ENCODE results near the gene MAGT1. TPM values are rescaled to one million over a fixed set of nuclear protein-coding genes. Genes with fewer than 3 reads are reported as not detected.
A peak's percentile ranks its signal among the peaks of the same experiment; 100 is the strongest.

Gene MAGT1
- polyA plus RNA-seq, 3 donors, result 18.0 to 29.3 (median 20.0) TPM

- H3K4me1 ChIP-seq (ENCODE audit: control insufficient read depth in 1 of 2, insufficient read depth in 2 of 2, low read length in 2 of 2), result peaks cover 15 to 20% of the 10 kb centered on the region in 2 donors
- no peak overlapping the region for H3K4me2 ChIP-seq (replicated peaks; ENCODE audit: extremely low read depth, low read length, poor library complexity, severe bottlenecking)
- H3K27ac ChIP-seq (ENCODE audit: low read depth in 1 of 2, low read length in 2 of 2), result no peak overlapping the region
- Mint-ChIP-seq H3K9me3 (no peaks in the 10 kb centered on the region), H3K4me3 (no peak overlapping the region), H3K4me1 (peaks cover 26% of the 10 kb centered on the region), H3K36me3 (no peaks in the 10 kb centered on the region), H3K27me3 (ENCODE audit: low read depth in 3 of 3) (no peaks in the 10 kb centered on the region), H3K27ac (peak overlapping the region in 2 of 7 donors; percentile 23 to 37)
- intact Hi-C loops (cut with micrococcal nuclease), result loop anchor here in 1 of 2 donors (10.0 kb wide), 1 partner anchor 106 kb away; no protein-coding TSS in a partner anchor
- no peak overlapping the region for H3K4me3 ChIP-seq (replicated peaks in 1 of 3; ENCODE audit: low read depth in 2 of 3, low read length in 3 of 3)
- no peak overlapping the region for H2AFZ ChIP-seq (ENCODE audit: insufficient read depth, low read depth, low read length, poor library complexity, severe bottlenecking)
- no CpG with 5 or more reads among the region's 3 CpGs for WGBS (ENCODE audit: insufficient coverage)
- H4K20me1 ChIP-seq (ENCODE audit: insufficient read depth, low read length), result no peaks in the 10 kb centered on the region
- DNase-seq, result peak in 2 of 3 donors; percentile 6 to 12
- H3K79me2 ChIP-seq (ENCODE audit: insufficient read depth, low read length), result peaks cover 27% of the 10 kb centered on the region
- H3K27me3 ChIP-seq (ENCODE audit: control insufficient read depth in 2 of 2, insufficient read depth in 2 of 2, low read length in 2 of 2), result no peaks in the 10 kb centered on the region
- no peak overlapping the region for H3K9ac ChIP-seq (ENCODE audit: insufficient read depth, low read length, poor library complexity, severe bottlenecking)
- no peak for TF ChIP-seq CTCF (IDR thresholded peaks at IDR 0.05)
- no peaks in the 10 kb centered on the region for H3K36me3 ChIP-seq (replicated peaks in 1 of 2; ENCODE audit: control insufficient read depth in 1 of 2, insufficient read depth in 2 of 2, low read length in 2 of 2)
- no peaks in the 10 kb centered on the region for H3K9me3 ChIP-seq (replicated peaks in 1 of 2; ENCODE audit: control insufficient read depth in 1 of 2, insufficient read depth in 1 of 2, low read length in 2 of 2)
Measured at GRCh38 chrX:77918568-77918967, 23.3 kb upstream of the MAGT1 start.

DNA sequence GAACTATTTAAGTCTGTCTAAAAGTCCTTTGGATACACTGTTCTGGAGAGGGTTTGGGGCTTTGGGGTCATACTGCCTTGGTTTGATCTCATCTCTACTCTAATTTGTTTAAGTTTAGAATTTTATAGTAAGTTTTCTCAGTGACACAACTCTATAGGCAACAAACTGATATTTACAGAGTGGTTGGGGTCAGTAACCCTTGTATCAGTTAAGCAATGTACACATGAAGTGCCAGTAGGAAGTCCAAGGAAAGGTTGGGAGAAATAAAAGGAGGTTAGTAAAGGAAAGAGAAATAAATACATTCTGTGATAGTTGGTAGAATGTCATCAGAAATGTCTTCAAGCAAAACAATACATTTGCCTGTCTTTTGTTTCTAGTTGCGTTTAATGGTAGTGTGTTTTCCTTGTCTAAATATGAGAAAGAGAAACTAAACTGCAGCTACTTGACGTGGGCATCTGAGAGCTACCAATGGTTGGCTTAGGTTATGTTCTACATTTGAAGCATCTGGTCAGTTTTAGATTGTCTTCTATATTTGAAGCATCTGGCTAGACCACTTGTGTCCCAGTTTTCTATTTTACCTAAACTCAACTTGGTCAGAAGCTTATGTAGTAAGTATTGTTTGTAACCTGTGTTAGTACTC lies 22.2 kb upstream of the MAGT1 start:
- H3K4me1 Mint-ChIP-seq, result peaks cover 34% of the 10 kb centered on the region
- H3K4me1 ChIP-seq (ENCODE audit: control insufficient read depth in 1 of 2, insufficient read depth in 2 of 2, low read length in 2 of 2), result peaks cover 17 to 23% of the 10 kb centered on the region in 2 donors
- H3K27ac ChIP-seq (ENCODE audit: low read depth in 1 of 2, low read length in 2 of 2), result peak overlapping the region in 1 of 2 donors; percentile 53
- H3K4me3 Mint-ChIP-seq, result peak overlapping the region; percentile 3 to 44
- H3K9me3 ChIP-seq (replicated peaks in 1 of 2; ENCODE audit: control insufficient read depth in 1 of 2, insufficient read depth in 1 of 2, low read length in 2 of 2), result no peaks in the 10 kb centered on the region
- H3K27me3 ChIP-seq (ENCODE audit: control insufficient read depth in 2 of 2, insufficient read depth in 2 of 2, low read length in 2 of 2), result no peaks in the 10 kb centered on the region
- no peak overlapping the region for H3K9ac ChIP-seq (ENCODE audit: insufficient read depth, low read length, poor library complexity, severe bottlenecking)
- WGBS (ENCODE audit: insufficient coverage), result 14% methylated on average over 1 of the region's 2 CpGs
- H3K9me3 Mint-ChIP-seq, result no peaks in the 10 kb centered on the region
- no peaks in the 10 kb centered on the region for H3K27me3 Mint-ChIP-seq (ENCODE audit: low read depth in 3 of 3)
- H3K27ac Mint-ChIP-seq, result peak overlapping the region in 1 of 7 donors; percentile 74
- intact Hi-C loops (cut with micrococcal nuclease), result loop anchor here in 1 of 2 donors (10.0 kb wide), 1 partner anchor 107 kb away; no protein-coding TSS in a partner anchor
- H3K36me3 ChIP-seq (replicated peaks in 1 of 2; ENCODE audit: control insufficient read depth in 1 of 2, insufficient read depth in 2 of 2, low read length in 2 of 2), result no peaks in the 10 kb centered on the region
- peak overlapping the region; percentile 47 for H3K4me2 ChIP-seq (replicated peaks; ENCODE audit: extremely low read depth, low read length, poor library complexity, severe bottlenecking)
- peaks cover 32% of the 10 kb centered on the region for H3K79me2 ChIP-seq (ENCODE audit: insufficient read depth, low read length)
- TF ChIP-seq CTCF (IDR thresholded peaks at IDR 0.05), result no peak
- peak overlapping the region in 1 of 3 experiments; percentile 54 for H3K4me3 ChIP-seq (replicated peaks in 1 of 3; ENCODE audit: low read depth in 2 of 3, low read length in 3 of 3)
- DNase-seq, result no peak
- no peaks in the 10 kb centered on the region for H4K20me1 ChIP-seq (ENCODE audit: insufficient read depth, low read length)
- H3K36me3 Mint-ChIP-seq, result no peaks in the 10 kb centered on the region
- peak overlapping the region; percentile 52 for H2AFZ ChIP-seq (ENCODE audit: insufficient read depth, low read depth, low read length, poor library complexity, severe bottlenecking)
